Neural cell (in vitro differentiated cells): ENCODE measurements around the gene VAV3.

Source experiments
- CTCF ChIP-seq: fragments of 450-650 bp; IDR thresholded peaks from 2 replicates; pipeline ENCODE4 v1.5.1; 2014; ENCODE audit warnings: antibody characterized with exemption, mild to moderate bottlenecking, moderate library complexity; ENCODE audit not compliant: poor library complexity, severe bottlenecking
- EP300 ChIP-seq: fragments of 450-650 bp; conservative IDR thresholded peaks from 2 replicates; pipeline ENCODE4 v1.6.1; 2014; ENCODE audit warnings: antibody characterized with exemption, mild to moderate bottlenecking, moderate library complexity; ENCODE audit not compliant: poor library complexity, severe bottlenecking
- EZH2 ChIP-seq: fragments of 200-600, 300-800 bp; shearing (Covaris generic), sonication (generic); IDR thresholded peaks from 2 replicates; pipeline ENCODE4 v1.6.1; 2014; ENCODE audit warnings: antibody characterized with exemption, low read length, borderline replicate concordance, mild to moderate bottlenecking; ENCODE audit not compliant: insufficient read depth, poor library complexity, severe bottlenecking
- MXI1 ChIP-seq: fragments of 450-650 bp; conservative IDR thresholded peaks from 2 replicates; pipeline ENCODE4 v1.6.1; 2014; ENCODE audit warnings: antibody characterized with exemption, mild to moderate bottlenecking; ENCODE audit not compliant: poor library complexity, severe bottlenecking
- POLR2AphosphoS5 ChIP-seq: IDR thresholded peaks from 2 replicates; pipeline ENCODE4 v1.6.1; 2012
- RAD21 ChIP-seq: fragments of 450-650 bp; conservative IDR thresholded peaks from 2 replicates; pipeline ENCODE4 v1.6.1; 2014; ENCODE audit warnings: antibody characterized with exemption, mild to moderate bottlenecking, moderate library complexity
- REST ChIP-seq: IDR thresholded peaks from 2 replicates; pipeline ENCODE4 v1.6.1; 2012; ENCODE audit warnings: borderline replicate concordance
- SMC3 ChIP-seq: fragments of 450-650 bp; conservative IDR thresholded peaks from 2 replicates; pipeline ENCODE4 v1.6.1; 2014; ENCODE audit warnings: antibody characterized with exemption, mild to moderate bottlenecking, moderate library complexity; ENCODE audit not compliant: poor library complexity
- TAF1 ChIP-seq: IDR thresholded peaks from 2 replicates; pipeline ENCODE4 v1.6.1; 2012; ENCODE audit warnings: low read depth

- TF ChIP-seq CTCF (no peak), REST (no peak), POLR2AphosphoS5 (no peak), TAF1 (no peak), MXI1 (no peak), EZH2 (no peak), RAD21 (no peak), EP300 (no peak), SMC3 (no peak)
These were observed 24.9 kb downstream of the VAV3 start for GRCh38 chr1:107940017-107940577.
